HepG2 (cell line): Measurements from ENCODE around the gene MCF2L. TPM values are rescaled to one million over a fixed set of nuclear protein-coding genes. Genes with fewer than 3 reads are reported as not detected.

ENCODE experiments used
- AKAP8 ChIP-seq: sonication (generic); formaldehyde crosslinking; IDR thresholded peaks from 2 replicates; pipeline ENCODE4 v1.5.1; 2020; ENCODE audit warnings: mild to moderate bottlenecking, missing genetic modification reagents
- CBX5 ChIP-seq: sonication (generic); formaldehyde crosslinking; IDR thresholded peaks from 2 replicates; pipeline ENCODE4 v1.4.0; 2020; ENCODE audit warnings: missing genetic modification reagents, borderline replicate concordance
- CENPX ChIP-seq: sonication (generic); formaldehyde crosslinking; IDR thresholded peaks from 2 replicates; pipeline ENCODE4 v1.9.0; 2021; ENCODE audit warnings: mild to moderate bottlenecking, missing genetic modification reagents, moderate library complexity
- CHD2 ChIP-seq: IDR thresholded peaks from 2 replicates; pipeline ENCODE4 v1.6.1; 2011; ENCODE audit warnings: low read depth, low read length, improper control_type of control experiment
- CREM ChIP-seq, 2 experiments: sonication (generic) in 1 of 2; formaldehyde crosslinking in 1 of 2; IDR thresholded peaks; 2 replicates each; pipeline versions ENCODE4 v1.4.0 to v1.6.1; 2016 to 2020; ENCODE audit warnings: antibody characterized with exemption in 1 of 2, mild to moderate bottlenecking in 1 of 2, missing genetic modification reagents in 1 of 2
- KLF15 ChIP-seq: sonication (generic); formaldehyde crosslinking; IDR thresholded peaks from 2 replicates; pipeline ENCODE4 v1.8.1; 2023; ENCODE audit warnings: borderline replicate concordance, mild to moderate bottlenecking, inconsistent platforms, missing genetic modification reagents, mixed read lengths
- KLF16 ChIP-seq, 2 experiments: sonication (generic) in 1 of 2; formaldehyde crosslinking in 1 of 2; IDR thresholded peaks; 2 replicates each; pipeline versions ENCODE4 v1.6.1 to v1.8.0; 2016 to 2023; ENCODE audit warnings: missing genetic modification reagents in 2 of 2, missing compliant biosample characterization in 1 of 2
- MXD3 ChIP-seq: IDR thresholded peaks from 2 replicates; pipeline ENCODE4 v1.6.1; 2016; ENCODE audit warnings: mild to moderate bottlenecking, missing biosample characterization, missing genetic modification reagents
- PAWR ChIP-seq: sonication (generic); formaldehyde crosslinking; IDR thresholded peaks from 2 replicates; pipeline ENCODE4 v1.4.0; 2020; ENCODE audit warnings: missing genetic modification reagents, mild to moderate bottlenecking, borderline replicate concordance
- PHF21A ChIP-seq: sonication (generic); formaldehyde crosslinking; IDR thresholded peaks from 2 replicates; pipeline ENCODE4 v1.5.0; 2020; ENCODE audit warnings: mild to moderate bottlenecking, missing genetic modification reagents
- POGZ ChIP-seq: sonication (generic); formaldehyde crosslinking; IDR thresholded peaks from 2 replicates; pipeline ENCODE4 v1.4.0; 2020; ENCODE audit warnings: mild to moderate bottlenecking, missing genetic modification reagents
- RBAK ChIP-seq: sonication (generic); formaldehyde crosslinking; IDR thresholded peaks from 2 replicates; pipeline ENCODE4 v1.5.1; 2020; ENCODE audit warnings: mild to moderate bottlenecking, missing genetic modification reagents
- SKIL ChIP-seq: sonication (generic); formaldehyde crosslinking; IDR thresholded peaks from 2 replicates; pipeline ENCODE4 v1.8.0; 2022; ENCODE audit warnings: missing genetic modification reagents, mild to moderate bottlenecking, moderate library complexity, borderline replicate concordance
- SMAD1 ChIP-seq: sonication (generic); formaldehyde crosslinking; IDR thresholded peaks from 2 replicates; pipeline ENCODE4 v1.4.0; 2020; ENCODE audit warnings: missing genetic modification reagents, low read depth, mild to moderate bottlenecking, borderline replicate concordance
- SMC3 ChIP-seq: IDR thresholded peaks from 2 replicates; pipeline ENCODE4 v1.6.1; 2011; ENCODE audit warnings: low read length, improper control_type of control experiment
- SNAI1 ChIP-seq: sonication (generic); formaldehyde crosslinking; IDR thresholded peaks from 2 replicates; pipeline ENCODE4 v1.5.0; 2020; ENCODE audit warnings: mild to moderate bottlenecking, missing genetic modification reagents, borderline replicate concordance
- SNAPC5 ChIP-seq: sonication (generic); formaldehyde crosslinking; IDR thresholded peaks from 2 replicates; pipeline ENCODE4 v1.8.1; 2023; ENCODE audit warnings: mild to moderate bottlenecking, missing genetic modification reagents, borderline replicate concordance
- USF2 ChIP-seq, 2 experiments: sonication (generic) in 1 of 2; formaldehyde crosslinking in 1 of 2; IDR thresholded peaks; 2 replicates each; pipeline versions ENCODE4 v1.5.1 to v1.6.1; 2011 to 2020; ENCODE audit warnings: borderline replicate concordance in 1 of 2, low read depth in 1 of 2, low read length in 1 of 2, mild to moderate bottlenecking in 1 of 2, missing genetic modification reagents in 1 of 2, moderate library complexity in 1 of 2
- ZKSCAN8 ChIP-seq: IDR thresholded peaks from 2 replicates; pipeline ENCODE4 v1.6.1; 2016; ENCODE audit warnings: borderline replicate concordance, missing genetic modification reagents, missing compliant biosample characterization
- ZNF563 ChIP-seq: sonication (generic); formaldehyde crosslinking; IDR thresholded peaks from 2 replicates; pipeline ENCODE4 v1.8.0; 2022; ENCODE audit warnings: mild to moderate bottlenecking, moderate library complexity, missing genetic modification reagents
- ZNF780A ChIP-seq: sonication (generic); formaldehyde crosslinking; IDR thresholded peaks from 2 replicates; pipeline ENCODE4 v1.8.0; 2022; ENCODE audit warnings: mild to moderate bottlenecking, missing genetic modification reagents, moderate library complexity
- polyA plus RNA-seq, 8 experiments: library from polyadenylated mRNA; depleted of rRNA in 3 of 8; stranded (reverse) in 7 of 8; unstranded in 1 of 8; fragments of >200 nt; fragmentation: Illumina TruSeq in 4 of 8; extraction: Trizol in 4 of 8; gene quantifications; 2 replicates each; pipeline versions ENCODE4 v1.2.1 to v1.2.3, GENCODE V29; 2011 to 2016; ENCODE audit warnings: low read depth in 4 of 8, missing spikeins in 1 of 8, mixed read lengths in 1 of 8; ENCODE audit not compliant: insufficient read depth in 1 of 8
- total RNA-seq, 5 experiments: library from RNA; depleted of rRNA; stranded (reverse); fragments of >200 nt; fragmentation: Illumina TruSeq; extraction: Trizol; gene quantifications; 2 replicates each; pipeline ENCODE4 v1.2.3, GENCODE V29; 2016; ENCODE audit warnings: low read depth in 1 of 5

MCF2L gene
- total and polyA plus RNA-seq, 2 of the 13 experiments (the other 11 are each of a cell fraction or from before 2014, with no cell fraction given) = 19.4 to 28.4 TPM

GRCh38 chr13:113009743-113010509, 40.9 kb downstream of the MCF2L start (continued):
- TF ChIP-seq USF2 (IDR thresholded peaks at IDR 0.05; ENCODE audit: low read depth, low read length) (no peak), USF2 (CRISPR knock-in tag; IDR thresholded peaks at IDR 0.05; ENCODE audit: borderline replicate concordance) (no peak), CHD2 (no peak), MXD3 (CRISPR knock-in tag) (no peak), SKIL (peak; percentile 84), SNAPC5 (CRISPR knock-in tag) (no peak), RBAK (CRISPR knock-in tag) (no peak), ZNF780A (no peak), POGZ (CRISPR knock-in tag) (peak; percentile 58; the same call in 1 of the 2 replicates), CBX5 (CRISPR knock-in tag) (peak; percentile 62; the same call in 1 of the 2 replicates), KLF16 (CRISPR knock-in tag; IDR thresholded peaks at IDR 0.05) (peak in 1 of 2 experiments; percentile 69; a peak in 2 of 4 replicates), SMC3 (0 out of 2 replicates have a peak, but pooled peaks have one; percentile 3), PHF21A (CRISPR knock-in tag) (peak; percentile 88), ZKSCAN8 (CRISPR knock-in tag) (peak; percentile 43; the same call in 1 of the 2 replicates), SNAI1 (CRISPR knock-in tag) (no peak), AKAP8 (CRISPR knock-in tag) (peak; percentile 79; the same call in 1 of the 2 replicates), CREM (IDR thresholded peaks at IDR 0.05) (peak; percentile 83), CREM (CRISPR knock-in tag; IDR thresholded peaks at IDR 0.05) (no peak), KLF15 (CRISPR knock-in tag) (no peak), CENPX (no peak), SMAD1 (CRISPR knock-in tag) (no peak), ZNF563 (CRISPR knock-in tag) (no peak), PAWR (CRISPR knock-in tag) (no peak)
